ENCODE data around the gene IGF1.

The IGF1 gene

GRCh38 chr12:102468261-102468915, 12.0 kb downstream of the IGF1 start:
- TF ChIP-seq POLR2AphosphoS5 (IDR thresholded peaks at IDR 0.05; ENCODE audit: low read depth, low read length) (no peak), FOXP2 (optimal IDR thresholded peaks at IDR 0.05; ENCODE audit: borderline replicate concordance, extremely low read depth, extremely low read length, insufficient read depth) (no peak), SIN3A (IDR thresholded peaks at IDR 0.05; ENCODE audit: borderline replicate concordance, insufficient read depth, low read length) (no peak), TAF1 (IDR thresholded peaks at IDR 0.05; ENCODE audit: borderline replicate concordance, insufficient read depth, low read length) (no peak)
- TF ChIP-seq, protein P1, sequence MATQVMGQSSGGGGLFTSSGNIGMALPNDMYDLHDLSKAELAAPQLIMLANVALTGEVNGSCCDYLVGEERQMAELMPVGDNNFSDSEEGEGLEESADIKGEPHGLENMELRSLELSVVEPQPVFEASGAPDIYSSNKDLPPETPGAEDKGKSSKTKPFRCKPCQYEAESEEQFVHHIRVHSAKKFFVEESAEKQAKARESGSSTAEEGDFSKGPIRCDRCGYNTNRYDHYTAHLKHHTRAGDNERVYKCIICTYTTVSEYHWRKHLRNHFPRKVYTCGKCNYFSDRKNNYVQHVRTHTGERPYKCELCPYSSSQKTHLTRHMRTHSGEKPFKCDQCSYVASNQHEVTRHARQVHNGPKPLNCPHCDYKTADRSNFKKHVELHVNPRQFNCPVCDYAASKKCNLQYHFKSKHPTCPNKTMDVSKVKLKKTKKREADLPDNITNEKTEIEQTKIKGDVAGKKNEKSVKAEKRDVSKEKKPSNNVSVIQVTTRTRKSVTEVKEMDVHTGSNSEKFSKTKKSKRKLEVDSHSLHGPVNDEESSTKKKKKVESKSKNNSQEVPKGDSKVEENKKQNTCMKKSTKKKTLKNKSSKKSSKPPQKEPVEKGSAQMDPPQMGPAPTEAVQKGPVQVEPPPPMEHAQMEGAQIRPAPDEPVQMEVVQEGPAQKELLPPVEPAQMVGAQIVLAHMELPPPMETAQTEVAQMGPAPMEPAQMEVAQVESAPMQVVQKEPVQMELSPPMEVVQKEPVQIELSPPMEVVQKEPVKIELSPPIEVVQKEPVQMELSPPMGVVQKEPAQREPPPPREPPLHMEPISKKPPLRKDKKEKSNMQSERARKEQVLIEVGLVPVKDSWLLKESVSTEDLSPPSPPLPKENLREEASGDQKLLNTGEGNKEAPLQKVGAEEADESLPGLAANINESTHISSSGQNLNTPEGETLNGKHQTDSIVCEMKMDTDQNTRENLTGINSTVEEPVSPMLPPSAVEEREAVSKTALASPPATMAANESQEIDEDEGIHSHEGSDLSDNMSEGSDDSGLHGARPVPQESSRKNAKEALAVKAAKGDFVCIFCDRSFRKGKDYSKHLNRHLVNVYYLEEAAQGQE (IDR thresholded peaks at IDR 0.05; ENCODE audit: insufficient read depth in 1 of 2, low read depth in 2 of 2, low read length in 2 of 2): no peak

DNA sequence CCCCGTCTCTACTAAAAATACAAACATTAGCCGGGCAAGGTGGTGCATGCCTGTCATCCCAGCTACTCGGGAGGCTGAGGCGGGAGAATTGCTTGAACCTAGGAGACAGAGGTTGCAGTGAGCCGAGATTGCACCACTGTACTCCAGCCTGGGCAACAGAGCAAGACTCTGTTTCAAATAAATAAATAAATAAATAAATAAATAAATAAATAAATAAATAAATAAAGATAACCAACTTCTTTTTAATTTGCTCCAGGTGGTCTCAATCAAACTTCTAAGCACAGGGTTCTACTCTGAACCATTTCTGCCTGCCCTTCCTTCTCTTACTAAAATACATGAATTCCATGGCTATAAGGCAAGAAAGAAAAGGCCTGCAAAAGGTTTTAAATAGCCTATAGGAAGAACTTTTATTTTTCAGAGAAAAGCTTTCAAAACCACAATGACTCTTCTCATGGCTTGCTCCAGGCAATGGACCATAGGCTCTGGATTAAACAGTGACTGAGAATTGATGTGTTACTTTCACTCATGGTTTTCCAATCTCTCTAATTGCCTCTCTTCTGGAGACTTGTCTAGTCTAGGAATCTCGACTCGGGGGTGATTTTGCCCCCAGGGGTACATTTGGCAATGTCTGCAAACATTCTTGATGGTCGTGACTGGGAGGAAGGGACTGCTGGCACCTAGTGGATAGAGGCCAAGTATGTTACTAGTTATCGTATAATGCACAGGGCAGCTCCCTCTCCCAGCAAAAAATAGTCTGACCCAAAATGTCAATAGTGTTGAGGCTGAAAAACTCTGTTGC, 14.4 kb downstream of the IGF1 start:
- no peak for TF ChIP-seq TAF1 (IDR thresholded peaks at IDR 0.05; ENCODE audit: borderline replicate concordance, insufficient read depth, low read length)
- TF ChIP-seq FOXP2 (optimal IDR thresholded peaks at IDR 0.05; ENCODE audit: borderline replicate concordance, extremely low read depth, extremely low read length, insufficient read depth): no peak
- TF ChIP-seq, protein P1 (IDR thresholded peaks at IDR 0.05; ENCODE audit: insufficient read depth in 1 of 2, low read depth in 2 of 2, low read length in 2 of 2): no peak
- TF ChIP-seq POLR2AphosphoS5 (IDR thresholded peaks at IDR 0.05; ENCODE audit: low read depth, low read length): no peak
- no peak for TF ChIP-seq SIN3A (IDR thresholded peaks at IDR 0.05; ENCODE audit: borderline replicate concordance, insufficient read depth, low read length)

- TF ChIP-seq, protein P1 (IDR thresholded peaks at IDR 0.05; ENCODE audit: insufficient read depth in 1 of 2, low read depth in 2 of 2, low read length in 2 of 2): no peak
- no peak for TF ChIP-seq POLR2AphosphoS5 (IDR thresholded peaks at IDR 0.05; ENCODE audit: low read depth, low read length)
- no peak for TF ChIP-seq SIN3A (IDR thresholded peaks at IDR 0.05; ENCODE audit: borderline replicate concordance, insufficient read depth, low read length)
- no peak for TF ChIP-seq TAF1 (IDR thresholded peaks at IDR 0.05; ENCODE audit: borderline replicate concordance, insufficient read depth, low read length)
- TF ChIP-seq FOXP2 (optimal IDR thresholded peaks at IDR 0.05; ENCODE audit: borderline replicate concordance, extremely low read depth, extremely low read length, insufficient read depth): no peak
Observed at GRCh38 chr12:102463659-102464249, 16.6 kb downstream of the IGF1 start.

DNA sequence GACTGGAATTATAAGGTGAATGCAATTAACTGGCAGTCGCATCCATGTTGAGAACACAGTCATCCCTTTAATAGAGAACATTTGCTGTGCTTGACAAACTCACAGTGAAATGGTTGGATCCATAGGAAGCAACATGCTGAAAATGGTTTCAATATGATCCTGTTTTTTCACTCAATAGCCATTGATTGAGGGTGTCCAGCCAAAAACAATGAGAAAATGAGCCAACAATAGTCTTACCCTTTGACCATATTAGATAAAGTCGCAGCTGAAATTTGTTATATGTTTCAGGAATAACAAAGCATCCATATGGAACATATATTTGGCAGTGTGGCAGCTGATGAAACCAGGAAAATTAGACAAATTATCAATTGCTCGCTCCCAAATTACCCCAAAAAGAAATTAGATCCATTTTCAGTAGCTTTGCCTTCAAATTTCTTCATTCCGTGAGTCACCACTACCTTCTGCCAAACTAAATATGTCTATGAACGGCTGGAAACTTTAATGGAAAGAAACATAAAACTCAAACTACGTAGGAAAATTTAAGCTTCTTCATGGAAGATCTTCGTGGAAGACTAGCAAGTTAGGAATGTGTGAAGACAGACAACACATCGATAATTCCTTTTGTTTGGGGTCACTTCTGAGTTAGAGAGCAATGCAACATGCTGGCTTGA, 17.4 kb downstream of the IGF1 start:
- TF ChIP-seq, protein P1 (IDR thresholded peaks at IDR 0.05; ENCODE audit: insufficient read depth in 1 of 2, low read depth in 2 of 2, low read length in 2 of 2): no peak
- TF ChIP-seq FOXP2 (optimal IDR thresholded peaks at IDR 0.05; ENCODE audit: borderline replicate concordance, extremely low read depth, extremely low read length, insufficient read depth) (no peak), TAF1 (IDR thresholded peaks at IDR 0.05; ENCODE audit: borderline replicate concordance, insufficient read depth, low read length) (no peak), SIN3A (IDR thresholded peaks at IDR 0.05; ENCODE audit: borderline replicate concordance, insufficient read depth, low read length) (no peak), POLR2AphosphoS5 (IDR thresholded peaks at IDR 0.05; ENCODE audit: low read depth, low read length) (no peak)

Data from PFSK-1 (cell line).